Neural cell (in vitro differentiated cells): Measurements from ENCODE around the gene INSR. TPM values are rescaled to one million over a fixed set of nuclear protein-coding genes. Genes with fewer than 3 reads are reported as not detected.
"Not testable (repeated sequence)": the region's sequence is repeated elsewhere in the genome, so short reads cannot be mapped to it uniquely, and the experiment has no call there.

Experiments used
- H2AFZ ChIP-seq: fragments of 200-600, 300-800 bp; sonication (generic), shearing (Covaris generic); 2 replicates; pipeline ENCODE4 v1.6.0; 2014; ENCODE audit warnings: low read depth, mild to moderate bottlenecking, antibody characterized with exemption, low read length, moderate library complexity
- H3F3A ChIP-seq: fragments of 200-600 bp; shearing (Covaris generic); 2 replicates; pipeline ENCODE4 v1.6.1; 2016; ENCODE audit warnings: mild to moderate bottlenecking, moderate library complexity, mixed read lengths, antibody characterized with exemption, low read length; ENCODE audit not compliant: insufficient read depth, poor library complexity, severe bottlenecking
- H3K27ac ChIP-seq: fragments of 200-600, 300-800 bp; sonication (generic), shearing (Covaris generic); 2 replicates; pipeline ENCODE4 v1.5.1; 2014; ENCODE audit warnings: mild to moderate bottlenecking, low read length, moderate library complexity
- H3K27me3 ChIP-seq: fragments of 300-800, 200-600 bp; sonication (generic), shearing (Covaris generic); 2 replicates; pipeline ENCODE4 v1.6.0; 2014; ENCODE audit warnings: mild to moderate bottlenecking, low read depth, low read length, moderate library complexity; ENCODE audit not compliant: insufficient read depth
- H3K36me3 ChIP-seq: fragments of 300-800, 200-600 bp; sonication (generic), shearing (Covaris generic); 2 replicates; pipeline ENCODE4 v1.5.1; 2014; ENCODE audit warnings: mild to moderate bottlenecking, antibody characterized with exemption, low read length, moderate library complexity; ENCODE audit not compliant: insufficient read depth
- H3K4me2 ChIP-seq: fragments of 300-800, 200-600 bp; sonication (generic), shearing (Covaris generic); 2 replicates; pipeline ENCODE4 v1.6.0; 2014; ENCODE audit warnings: mild to moderate bottlenecking, low read length
- H3K4me3 ChIP-seq: fragments of 300-800, 200-600 bp; sonication (generic), shearing (Covaris generic); 2 replicates; pipeline ENCODE4 v1.5.1; 2014; ENCODE audit warnings: mild to moderate bottlenecking, low read length, moderate library complexity
- H3K79me2 ChIP-seq: fragments of 200-600 bp; shearing (Covaris generic); replicated peaks from 2 replicates; pipeline ENCODE4 v1.6.0; 2014; ENCODE audit warnings: mild to moderate bottlenecking, low read length, moderate library complexity; ENCODE audit not compliant: insufficient read depth
- H3K9ac ChIP-seq: fragments of 300-800, 200-600 bp; sonication (generic), shearing (Covaris generic); 2 replicates; pipeline ENCODE4 v1.6.1; 2016; ENCODE audit warnings: mild to moderate bottlenecking, low read length, mixed read lengths
- H3K9me2 ChIP-seq: fragments of 200-600 bp; shearing (Covaris generic); 2 replicates; pipeline ENCODE4 v1.6.1; 2016; ENCODE audit warnings: mild to moderate bottlenecking, low read length, mixed read lengths; ENCODE audit not compliant: insufficient read depth
- H3K9me3 ChIP-seq: fragments of 200-600, 300-800 bp; sonication (generic), shearing (Covaris generic); 2 replicates; pipeline ENCODE4 v1.6.1; 2016; ENCODE audit warnings: mild to moderate bottlenecking, mixed run types, low read length, moderate library complexity, mixed read lengths
- H4K20me1 ChIP-seq: fragments of 200-600 bp; shearing (Covaris generic); 2 replicates; pipeline ENCODE4 v1.6.1; 2016; ENCODE audit warnings: mild to moderate bottlenecking, mixed run types; ENCODE audit not compliant: insufficient read depth
- CTCF ChIP-seq: fragments of 450-650 bp; IDR thresholded peaks from 2 replicates; pipeline ENCODE4 v1.5.1; 2014; ENCODE audit warnings: antibody characterized with exemption, mild to moderate bottlenecking, moderate library complexity; ENCODE audit not compliant: poor library complexity, severe bottlenecking
- EP300 ChIP-seq: fragments of 450-650 bp; conservative IDR thresholded peaks from 2 replicates; pipeline ENCODE4 v1.6.1; 2014; ENCODE audit warnings: antibody characterized with exemption, mild to moderate bottlenecking, moderate library complexity; ENCODE audit not compliant: poor library complexity, severe bottlenecking
- EZH2 ChIP-seq: fragments of 200-600, 300-800 bp; shearing (Covaris generic), sonication (generic); IDR thresholded peaks from 2 replicates; pipeline ENCODE4 v1.6.1; 2014; ENCODE audit warnings: antibody characterized with exemption, low read length, borderline replicate concordance, mild to moderate bottlenecking; ENCODE audit not compliant: insufficient read depth, poor library complexity, severe bottlenecking
- MXI1 ChIP-seq: fragments of 450-650 bp; conservative IDR thresholded peaks from 2 replicates; pipeline ENCODE4 v1.6.1; 2014; ENCODE audit warnings: antibody characterized with exemption, mild to moderate bottlenecking; ENCODE audit not compliant: poor library complexity, severe bottlenecking
- POLR2AphosphoS5 ChIP-seq: IDR thresholded peaks from 2 replicates; pipeline ENCODE4 v1.6.1; 2012
- RAD21 ChIP-seq: fragments of 450-650 bp; conservative IDR thresholded peaks from 2 replicates; pipeline ENCODE4 v1.6.1; 2014; ENCODE audit warnings: antibody characterized with exemption, mild to moderate bottlenecking, moderate library complexity
- REST ChIP-seq: IDR thresholded peaks from 2 replicates; pipeline ENCODE4 v1.6.1; 2012; ENCODE audit warnings: borderline replicate concordance
- SMC3 ChIP-seq: fragments of 450-650 bp; conservative IDR thresholded peaks from 2 replicates; pipeline ENCODE4 v1.6.1; 2014; ENCODE audit warnings: antibody characterized with exemption, mild to moderate bottlenecking, moderate library complexity; ENCODE audit not compliant: poor library complexity
- TAF1 ChIP-seq: IDR thresholded peaks from 2 replicates; pipeline ENCODE4 v1.6.1; 2012; ENCODE audit warnings: low read depth
- polyA plus RNA-seq: library from polyadenylated mRNA; depleted of rRNA; stranded (reverse); fragments of >200 nt; gene quantifications from 2 replicates; pipeline ENCODE4 v1.2.3, GENCODE V29; 2014

INSR gene
- polyA plus RNA-seq, 1 donor from 2014 or later, result 16.0 TPM

DNA sequence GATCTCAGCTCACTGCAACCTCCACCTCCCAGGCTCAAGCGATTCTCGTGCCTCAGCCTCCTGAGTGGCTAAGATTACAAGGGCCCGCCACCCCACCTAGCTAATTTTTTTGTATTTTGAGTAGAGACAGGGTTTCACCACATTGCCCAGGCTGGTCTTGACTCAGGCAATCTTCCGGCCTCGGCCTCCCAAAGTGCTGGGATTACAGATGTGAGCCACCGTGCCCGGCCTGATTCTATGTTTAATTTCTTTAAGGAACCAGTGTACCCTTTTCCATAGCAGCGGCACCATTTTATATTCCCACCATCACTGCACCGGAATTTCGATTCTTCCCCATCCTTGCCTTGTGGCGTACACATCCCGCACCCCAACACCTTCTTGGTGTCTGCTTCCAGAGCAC, 17.7 kb upstream of the INSR start:
- Histone ChIP-seq H3K9ac (no peak overlapping the region), H2AFZ (no peak overlapping the region), H3K27ac (no peak overlapping the region), H4K20me1 (no peaks in the 10 kb centered on the region), H3K4me2 (no peak overlapping the region), H3K9me2 (no peaks in the 10 kb centered on the region), H3K79me2 (no peaks in the 10 kb centered on the region), H3K9me3 (no peaks in the 10 kb centered on the region), H3K36me3 (no peaks in the 10 kb centered on the region), H3F3A (no peaks in the 10 kb centered on the region), H3K4me3 (no peak overlapping the region), H3K27me3 (no peaks in the 10 kb centered on the region)
- no peak for TF ChIP-seq REST
- no peak for TF ChIP-seq RAD21
- TF ChIP-seq CTCF, result no peak
- TF ChIP-seq SMC3, result no peak
- TF ChIP-seq POLR2AphosphoS5, result no peak
- no peak for TF ChIP-seq EP300
- TF ChIP-seq TAF1, result no peak
- no peak for TF ChIP-seq MXI1
- no peak for TF ChIP-seq EZH2

GRCh38 chr19:7308327-7308726, 14.1 kb upstream of the INSR start:
- not testable (repeated sequence) for H3K4me3 ChIP-seq, H3K9me3 ChIP-seq, H3K9ac ChIP-seq, H3K79me2 ChIP-seq, H3F3A ChIP-seq, H3K27ac ChIP-seq, H3K27me3 ChIP-seq, H3K4me2 ChIP-seq, H2AFZ ChIP-seq, H4K20me1 ChIP-seq, H3K9me2 ChIP-seq, H3K36me3 ChIP-seq

DNA sequence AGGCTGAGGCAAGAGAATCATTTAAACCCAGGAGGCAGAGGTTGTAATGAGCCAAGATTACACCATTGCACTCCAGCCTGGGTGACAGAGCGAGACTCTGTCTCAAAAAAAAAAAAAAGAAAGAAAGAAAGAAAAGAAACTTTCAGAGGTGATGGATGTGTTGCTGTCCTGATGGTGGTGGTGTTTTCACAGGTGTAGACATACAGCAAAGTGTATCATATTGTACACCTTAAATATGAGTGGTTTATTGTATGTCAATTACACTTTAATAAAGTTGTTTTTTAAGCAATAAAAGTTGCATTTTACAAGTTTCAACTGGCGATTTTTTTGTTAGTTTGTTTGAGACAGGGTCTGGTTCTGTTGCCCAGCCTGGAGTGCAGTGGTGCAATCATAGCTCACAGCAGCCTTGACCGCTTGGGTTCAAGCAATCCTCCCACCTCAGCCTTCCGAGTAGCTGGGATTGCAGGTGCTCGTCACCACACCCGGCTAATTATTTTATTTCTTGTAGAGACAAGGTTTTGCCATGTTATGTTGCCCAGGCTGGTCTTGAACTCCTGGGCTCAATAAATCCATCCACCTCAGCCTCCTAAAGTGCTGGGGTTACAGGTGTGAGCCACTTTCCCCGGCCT, 13.5 kb upstream of the INSR start:
- Histone ChIP-seq H3K27me3 (no peaks in the 10 kb centered on the region), H3K79me2 (no peaks in the 10 kb centered on the region), H3K4me3 (no peak overlapping the region), H2AFZ (no peak overlapping the region), H3K27ac (no peak overlapping the region), H3K9me3 (no peaks in the 10 kb centered on the region), H3F3A (no peaks in the 10 kb centered on the region), H3K4me2 (no peak overlapping the region), H4K20me1 (no peaks in the 10 kb centered on the region), H3K9me2 (no peaks in the 10 kb centered on the region), H3K36me3 (no peaks in the 10 kb centered on the region), H3K9ac (no peak overlapping the region)
- TF ChIP-seq RAD21 (no peak), REST (no peak)
